ENCODE measurements around the gene TULP4.

Gene TULP4

DNA sequence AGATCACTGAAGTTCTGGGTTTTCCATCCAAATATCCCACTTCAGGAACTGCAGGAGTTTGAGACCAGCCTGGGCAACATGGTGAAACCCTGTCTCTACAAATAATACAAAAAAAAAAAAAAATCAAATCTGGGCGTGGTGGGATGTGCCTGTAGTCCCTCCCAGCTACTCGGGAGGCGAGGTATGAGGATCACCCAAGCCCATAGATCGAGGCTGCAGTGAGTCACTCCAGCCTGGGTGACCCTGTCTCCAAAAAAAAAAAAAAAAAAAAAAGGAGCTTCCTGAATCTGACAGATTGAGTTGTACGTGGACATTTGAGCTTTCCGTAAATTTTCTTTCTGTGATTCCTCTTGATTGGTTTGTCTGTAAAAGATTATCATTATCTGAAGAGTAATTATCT is 55.6 kb downstream of the TULP4 start:
- ATAC-seq: no peak
- TF ChIP-seq, protein P1, sequence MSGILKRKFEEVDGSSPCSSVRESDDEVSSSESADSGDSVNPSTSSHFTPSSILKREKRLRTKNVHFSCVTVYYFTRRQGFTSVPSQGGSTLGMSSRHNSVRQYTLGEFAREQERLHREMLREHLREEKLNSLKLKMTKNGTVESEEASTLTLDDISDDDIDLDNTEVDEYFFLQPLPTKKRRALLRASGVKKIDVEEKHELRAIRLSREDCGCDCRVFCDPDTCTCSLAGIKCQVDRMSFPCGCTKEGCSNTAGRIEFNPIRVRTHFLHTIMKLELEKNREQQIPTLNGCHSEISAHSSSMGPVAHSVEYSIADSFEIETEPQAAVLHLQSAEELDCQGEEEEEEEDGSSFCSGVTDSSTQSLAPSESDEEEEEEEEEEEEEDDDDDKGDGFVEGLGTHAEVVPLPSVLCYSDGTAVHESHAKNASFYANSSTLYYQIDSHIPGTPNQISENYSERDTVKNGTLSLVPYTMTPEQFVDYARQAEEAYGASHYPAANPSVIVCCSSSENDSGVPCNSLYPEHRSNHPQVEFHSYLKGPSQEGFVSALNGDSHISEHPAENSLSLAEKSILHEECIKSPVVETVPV (CRISPR knock-in tag; IDR thresholded peaks at IDR 0.05): no peak
- TF ChIP-seq SNAI2 (CRISPR knock-in tag; IDR thresholded peaks at IDR 0.05): no peak
- no peak for TF ChIP-seq ZC3H10 (CRISPR knock-in tag; IDR thresholded peaks at IDR 0.05)
- TF ChIP-seq ARNTL (CRISPR knock-in tag; IDR thresholded peaks at IDR 0.05; ENCODE audit: borderline replicate concordance, low read depth): no peak
- no peak for TF ChIP-seq RARB (CRISPR knock-in tag; IDR thresholded peaks at IDR 0.05)
- no peak for TF ChIP-seq TOX (CRISPR knock-in tag; IDR thresholded peaks at IDR 0.05; ENCODE audit: borderline replicate concordance)
- no peak for TF ChIP-seq GLIS3 (CRISPR knock-in tag; IDR thresholded peaks at IDR 0.05)
- TF ChIP-seq ZNF565 (CRISPR knock-in tag; conservative IDR thresholded peaks at IDR 0.05; ENCODE audit: low read depth): no peak
- TF ChIP-seq, protein P2, sequence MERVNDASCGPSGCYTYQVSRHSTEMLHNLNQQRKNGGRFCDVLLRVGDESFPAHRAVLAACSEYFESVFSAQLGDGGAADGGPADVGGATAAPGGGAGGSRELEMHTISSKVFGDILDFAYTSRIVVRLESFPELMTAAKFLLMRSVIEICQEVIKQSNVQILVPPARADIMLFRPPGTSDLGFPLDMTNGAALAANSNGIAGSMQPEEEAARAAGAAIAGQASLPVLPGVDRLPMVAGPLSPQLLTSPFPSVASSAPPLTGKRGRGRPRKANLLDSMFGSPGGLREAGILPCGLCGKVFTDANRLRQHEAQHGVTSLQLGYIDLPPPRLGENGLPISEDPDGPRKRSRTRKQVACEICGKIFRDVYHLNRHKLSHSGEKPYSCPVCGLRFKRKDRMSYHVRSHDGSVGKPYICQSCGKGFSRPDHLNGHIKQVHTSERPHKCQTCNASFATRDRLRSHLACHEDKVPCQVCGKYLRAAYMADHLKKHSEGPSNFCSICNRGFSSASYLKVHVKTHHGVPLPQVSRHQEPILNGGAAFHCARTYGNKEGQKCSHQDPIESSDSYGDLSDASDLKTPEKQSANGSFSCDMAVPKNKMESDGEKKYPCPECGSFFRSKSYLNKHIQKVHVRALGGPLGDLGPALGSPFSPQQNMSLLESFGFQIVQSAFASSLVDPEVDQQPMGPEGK (CRISPR knock-in tag; IDR thresholded peaks at IDR 0.05; ENCODE audit: borderline replicate concordance): no peak
- TF ChIP-seq PPARA (CRISPR knock-in tag; IDR thresholded peaks at IDR 0.05; ENCODE audit: borderline replicate concordance): no peak
- TF ChIP-seq ZFP3 (CRISPR knock-in tag; IDR thresholded peaks at IDR 0.05): no peak

DNA sequence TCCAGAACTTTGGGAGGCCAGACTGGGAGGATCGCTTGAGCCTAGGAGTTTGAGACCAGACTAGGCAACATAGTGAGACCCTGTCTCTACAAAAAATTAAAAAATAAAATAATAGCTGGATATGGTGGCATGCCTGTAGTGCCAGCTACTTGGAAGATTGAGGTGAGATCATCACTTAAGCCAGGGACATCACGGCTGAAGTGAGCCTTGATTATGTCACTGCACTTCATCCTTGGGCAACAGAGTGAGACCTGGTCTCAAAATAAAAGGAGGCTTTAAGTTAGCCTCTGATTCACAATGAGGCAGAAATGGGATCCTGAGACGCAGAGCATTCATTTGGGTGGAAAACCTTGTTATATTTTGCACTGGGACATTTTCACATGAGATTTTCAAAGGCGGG is 57.0 kb downstream of the TULP4 start:
- TF ChIP-seq, protein P2 (CRISPR knock-in tag; IDR thresholded peaks at IDR 0.05; ENCODE audit: borderline replicate concordance): no peak
- TF ChIP-seq ZFP30 (CRISPR knock-in tag; IDR thresholded peaks at IDR 0.05) (no peak), ESRRG (CRISPR knock-in tag; IDR thresholded peaks at IDR 0.05) (no peak), BACH2 (CRISPR knock-in tag; IDR thresholded peaks at IDR 0.05; ENCODE audit: borderline replicate concordance) (no peak)
- TF ChIP-seq, protein P3, sequence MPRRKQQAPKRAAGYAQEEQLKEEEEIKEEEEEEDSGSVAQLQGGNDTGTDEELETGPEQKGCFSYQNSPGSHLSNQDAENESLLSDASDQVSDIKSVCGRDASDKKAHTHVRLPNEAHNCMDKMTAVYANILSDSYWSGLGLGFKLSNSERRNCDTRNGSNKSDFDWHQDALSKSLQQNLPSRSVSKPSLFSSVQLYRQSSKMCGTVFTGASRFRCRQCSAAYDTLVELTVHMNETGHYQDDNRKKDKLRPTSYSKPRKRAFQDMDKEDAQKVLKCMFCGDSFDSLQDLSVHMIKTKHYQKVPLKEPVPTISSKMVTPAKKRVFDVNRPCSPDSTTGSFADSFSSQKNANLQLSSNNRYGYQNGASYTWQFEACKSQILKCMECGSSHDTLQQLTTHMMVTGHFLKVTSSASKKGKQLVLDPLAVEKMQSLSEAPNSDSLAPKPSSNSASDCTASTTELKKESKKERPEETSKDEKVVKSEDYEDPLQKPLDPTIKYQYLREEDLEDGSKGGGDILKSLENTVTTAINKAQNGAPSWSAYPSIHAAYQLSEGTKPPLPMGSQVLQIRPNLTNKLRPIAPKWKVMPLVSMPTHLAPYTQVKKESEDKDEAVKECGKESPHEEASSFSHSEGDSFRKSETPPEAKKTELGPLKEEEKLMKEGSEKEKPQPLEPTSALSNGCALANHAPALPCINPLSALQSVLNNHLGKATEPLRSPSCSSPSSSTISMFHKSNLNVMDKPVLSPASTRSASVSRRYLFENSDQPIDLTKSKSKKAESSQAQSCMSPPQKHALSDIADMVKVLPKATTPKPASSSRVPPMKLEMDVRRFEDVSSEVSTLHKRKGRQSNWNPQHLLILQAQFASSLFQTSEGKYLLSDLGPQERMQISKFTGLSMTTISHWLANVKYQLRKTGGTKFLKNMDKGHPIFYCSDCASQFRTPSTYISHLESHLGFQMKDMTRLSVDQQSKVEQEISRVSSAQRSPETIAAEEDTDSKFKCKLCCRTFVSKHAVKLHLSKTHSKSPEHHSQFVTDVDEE (CRISPR knock-in tag; IDR thresholded peaks at IDR 0.05): no peak
- no peak for ATAC-seq

DNA sequence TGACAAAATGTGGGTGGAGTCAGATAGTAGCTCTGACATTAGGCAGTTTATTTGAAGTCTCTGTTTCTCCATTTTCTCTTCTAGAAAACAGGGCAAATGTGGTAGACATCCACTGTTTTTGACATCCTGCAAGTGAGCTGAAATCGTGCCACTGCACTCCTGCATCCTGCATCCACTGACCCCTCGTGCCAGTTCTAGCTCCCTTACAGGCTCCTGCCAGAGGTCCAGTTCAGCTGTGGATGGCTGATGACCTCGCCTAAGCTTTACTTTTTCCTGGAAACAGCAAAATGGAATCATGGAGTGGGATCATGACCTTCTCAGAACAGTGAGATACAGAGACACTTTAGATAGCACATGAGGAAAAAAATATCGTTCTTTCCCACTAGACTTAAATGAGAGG is 58.5 kb downstream of the TULP4 start:
- TF ChIP-seq, protein P1 (CRISPR knock-in tag; IDR thresholded peaks at IDR 0.05): no peak
- no peak for TF ChIP-seq ISL1 (CRISPR knock-in tag; IDR thresholded peaks at IDR 0.05)
- no peak for TF ChIP-seq ZNF8 (CRISPR knock-in tag; IDR thresholded peaks at IDR 0.05)
- TF ChIP-seq TCF4 (CRISPR knock-in tag; IDR thresholded peaks at IDR 0.05; ENCODE audit: borderline replicate concordance): no peak
- ATAC-seq: no peak

DNA sequence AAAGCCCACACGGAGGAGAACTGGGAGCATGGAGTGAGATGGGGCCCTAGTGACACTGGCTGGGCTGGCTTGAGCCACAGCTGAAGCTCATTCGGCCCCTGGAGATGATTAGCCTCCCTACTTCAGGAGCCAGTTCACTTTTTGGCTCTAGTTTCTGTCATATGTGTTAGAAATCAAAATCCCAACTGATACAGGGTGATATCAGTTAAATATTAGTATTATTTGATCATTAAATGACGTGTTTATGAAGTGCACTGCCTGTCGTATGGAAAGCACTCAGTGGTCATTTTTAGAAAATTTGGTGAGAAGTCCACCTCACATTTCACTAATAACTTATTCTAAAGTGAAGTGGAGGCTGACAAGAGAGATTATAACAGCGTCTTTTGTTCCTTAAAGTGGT is 59.0 kb downstream of the TULP4 start:
- ATAC-seq: no peak
- TF ChIP-seq ARNTL (CRISPR knock-in tag; IDR thresholded peaks at IDR 0.05; ENCODE audit: borderline replicate concordance, low read depth) (no peak), ZC3H10 (CRISPR knock-in tag; IDR thresholded peaks at IDR 0.05) (no peak), ZNF8 (CRISPR knock-in tag; IDR thresholded peaks at IDR 0.05) (no peak), GLIS3 (CRISPR knock-in tag; IDR thresholded peaks at IDR 0.05) (no peak), BACH2 (CRISPR knock-in tag; IDR thresholded peaks at IDR 0.05; ENCODE audit: borderline replicate concordance) (no peak), ESRRG (CRISPR knock-in tag; IDR thresholded peaks at IDR 0.05) (no peak), TCF4 (CRISPR knock-in tag; IDR thresholded peaks at IDR 0.05; ENCODE audit: borderline replicate concordance) (no peak), CSDC2 (CRISPR knock-in tag; IDR thresholded peaks at IDR 0.05) (no peak)
- TF ChIP-seq, protein P3 (CRISPR knock-in tag; IDR thresholded peaks at IDR 0.05): no peak

Measured in SK-N-SH treated with all-trans-retinoic acid at 6 μM for 48 hours (cell line).